GM12872 (cell line): ENCODE data around the gene CSAD.

ENCODE experiments used
- CTCF ChIP-seq: IDR thresholded peaks from 3 replicates; pipeline ENCODE4 v1.5.1; 2011; ENCODE audit warnings: low read depth, mild to moderate bottlenecking, low read length, moderate library complexity; ENCODE audit not compliant: insufficient read depth

CSAD gene

GRCh38 chr12:53152390-53152789, 28.3 kb downstream of the CSAD start:
- no peak for TF ChIP-seq CTCF

GRCh38 chr12:53151039-53151438, 29.7 kb downstream of the CSAD start:
- TF ChIP-seq CTCF, result no peak

GRCh38 chr12:53147653-53148052, 33.1 kb downstream of the CSAD start:
- no peak for TF ChIP-seq CTCF

GRCh38 chr12:53147181-53147580, 33.5 kb downstream of the CSAD start:
- no peak for TF ChIP-seq CTCF

GRCh38 chr12:53145383-53146260, 35.1 kb downstream of the CSAD start:
- no peak for TF ChIP-seq CTCF

- no peak for TF ChIP-seq CTCF
These were observed 37.4 kb downstream of the CSAD start for GRCh38 chr12:53143355-53143754.

- TF ChIP-seq CTCF, result no peak
These were observed 47.0 kb downstream of the CSAD start for GRCh38 chr12:53133722-53134121.
